Loucy (cell line): ENCODE results near the gene PCSK4.
A peak's percentile ranks its signal among the peaks of the same experiment; 100 is the strongest.

Source experiments
- CTCF ChIP-seq: fragments of 200-600 bp; sonication (generic); conservative IDR thresholded peaks from 2 replicates; pipeline ENCODE4 v1.5.1; 2014; ENCODE audit warnings: mild to moderate bottlenecking, antibody characterized with exemption, low read length
- EZH2phosphoT487 ChIP-seq: fragments of 200-600 bp; IDR thresholded peaks from 2 replicates; pipeline ENCODE4 v1.6.1; 2018; ENCODE audit warnings: antibody characterized with exemption, mild to moderate bottlenecking, moderate library complexity, borderline replicate concordance

- TF ChIP-seq CTCF: peak; percentile 77
- TF ChIP-seq EZH2phosphoT487: no peak
These were observed 51.9 kb downstream of the PCSK4 start, which contains the start of gene RPS15 for GRCh38 chr19:1438035-1438932.
